Stimulated activated CD4-positive, alpha-beta T cell treated with anti-CD3 and anti-CD28 coated beads, Interleukin-15, amount 100 ng/mL, for 48 hours (primary cell): ENCODE data around the gene GRM1.

Experiments used
- DNase-seq, 2 donors: peaks; one replicate each; pipeline ENCODE4 v3.0.0-alpha.2; 2020; ENCODE audit warnings: low read depth in 2 of 2

Gene GRM1

GRCh38 chr6:146364816-146365594, 336.1 kb downstream of the GRM1 start:
- DNase-seq, result no peak

- DNase-seq, result no peak
Measured at GRCh38 chr6:146367061-146367460, 338.2 kb downstream of the GRM1 start.

GRCh38 chr6:146369866-146370265, 341.0 kb downstream of the GRM1 start:
- DNase-seq, result no peak

GRCh38 chr6:146381486-146381885, 352.6 kb downstream of the GRM1 start:
- DNase-seq, result no peak

- no peak for DNase-seq
Measured at GRCh38 chr6:146388736-146389364, 360.0 kb downstream of the GRM1 start.

- DNase-seq, result no peak
Measured at GRCh38 chr6:146389740-146390139, 360.9 kb downstream of the GRM1 start.

GRCh38 chr6:146397638-146398037, 368.8 kb downstream of the GRM1 start:
- DNase-seq, result no peak

- no peak for DNase-seq
Measured at GRCh38 chr6:146402476-146402875, 373.6 kb downstream of the GRM1 start.

- no peak for DNase-seq
Measured at GRCh38 chr6:146408583-146408982, 379.7 kb downstream of the GRM1 start.

- no peak for DNase-seq
Measured at GRCh38 chr6:146410851-146411595, 382.2 kb downstream of the GRM1 start.

- no peak for DNase-seq
Measured at GRCh38 chr6:146419576-146419975, 390.7 kb downstream of the GRM1 start.

- DNase-seq, result no peak
Measured at GRCh38 chr6:146420255-146420654, 391.4 kb downstream of the GRM1 start.

- DNase-seq, result no peak
Measured at GRCh38 chr6:146422789-146423375, 394.0 kb downstream of the GRM1 start.

- no peak for DNase-seq
Measured at GRCh38 chr6:146423452-146423851, 394.6 kb downstream of the GRM1 start.

- no peak for DNase-seq
Measured at GRCh38 chr6:146426516-146426915, 397.7 kb downstream of the GRM1 start.

GRCh38 chr6:146429831-146430230, 401.0 kb downstream of the GRM1 start:
- DNase-seq, result no peak

- no peak for DNase-seq
Measured at GRCh38 chr6:146433881-146434731, 405.2 kb downstream of the GRM1 start.

- DNase-seq, result no peak
Measured at GRCh38 chr6:146434732-146435390, 406.0 kb downstream of the GRM1 start.

GRCh38 chr6:146441907-146442306, 413.0 kb downstream of the GRM1 start:
- DNase-seq, result no peak

GRCh38 chr6:146444189-146444588, 415.3 kb downstream of the GRM1 start:
- no peak for DNase-seq

- DNase-seq, result no peak
Measured at GRCh38 chr6:146445233-146445632, 416.4 kb downstream of the GRM1 start.
